SJSA1 (cell line): Measurements from ENCODE around the gene TTC16. TPM values are rescaled to one million over a fixed set of nuclear protein-coding genes. Genes with fewer than 3 reads are reported as not detected.
A peak's percentile ranks its signal among the peaks of the same experiment; 100 is the strongest.

Experiments used
- DNase-seq, 2 experiments: peaks; one replicate each; pipeline ENCODE4 v3.0.0-alpha.2; 2015 to 2020; ENCODE audit warnings: low spot score in 2 of 2, low read depth in 1 of 2
- H3K27ac ChIP-seq: fragments of 250-450 bp; sonication (Bioruptor Pico); 2 replicates; pipeline ENCODE4 v1.5.1; 2020; ENCODE audit warnings: mild to moderate bottlenecking, moderate library complexity
- H3K27me3 ChIP-seq: fragments of 250-450 bp; sonication (Bioruptor Pico); replicated peaks from 2 replicates; pipeline ENCODE4 v1.5.1; 2020; ENCODE audit warnings: mild to moderate bottlenecking, moderate library complexity
- H3K36me3 ChIP-seq: fragments of 250-450 bp; sonication (Bioruptor Pico); 2 replicates; pipeline ENCODE4 v1.5.1; 2020; ENCODE audit warnings: mild to moderate bottlenecking
- H3K4me1 ChIP-seq: fragments of 250-450 bp; sonication (Bioruptor Pico); replicated peaks from 2 replicates; pipeline ENCODE4 v1.6.1; 2021; ENCODE audit warnings: mild to moderate bottlenecking
- H3K4me3 ChIP-seq: fragments of 250-450 bp; sonication (Bioruptor Pico); 2 replicates; pipeline ENCODE4 v1.5.1; 2020; ENCODE audit warnings: mild to moderate bottlenecking
- H3K9me3 ChIP-seq: fragments of 250-450 bp; sonication (Bioruptor Pico); replicated peaks from 2 replicates; pipeline ENCODE4 v1.5.1; 2020; ENCODE audit warnings: mild to moderate bottlenecking
- total RNA-seq: library from RNA; depleted of rRNA; stranded (reverse); fragments of >200 nt; shearing (Covaris generic); gene quantifications from 2 replicates; pipeline ENCODE4 v1.2.3, GENCODE V29; 2014

Gene TTC16
- total RNA-seq, 1 experiment from 2014 or later, result not detected

DNA sequence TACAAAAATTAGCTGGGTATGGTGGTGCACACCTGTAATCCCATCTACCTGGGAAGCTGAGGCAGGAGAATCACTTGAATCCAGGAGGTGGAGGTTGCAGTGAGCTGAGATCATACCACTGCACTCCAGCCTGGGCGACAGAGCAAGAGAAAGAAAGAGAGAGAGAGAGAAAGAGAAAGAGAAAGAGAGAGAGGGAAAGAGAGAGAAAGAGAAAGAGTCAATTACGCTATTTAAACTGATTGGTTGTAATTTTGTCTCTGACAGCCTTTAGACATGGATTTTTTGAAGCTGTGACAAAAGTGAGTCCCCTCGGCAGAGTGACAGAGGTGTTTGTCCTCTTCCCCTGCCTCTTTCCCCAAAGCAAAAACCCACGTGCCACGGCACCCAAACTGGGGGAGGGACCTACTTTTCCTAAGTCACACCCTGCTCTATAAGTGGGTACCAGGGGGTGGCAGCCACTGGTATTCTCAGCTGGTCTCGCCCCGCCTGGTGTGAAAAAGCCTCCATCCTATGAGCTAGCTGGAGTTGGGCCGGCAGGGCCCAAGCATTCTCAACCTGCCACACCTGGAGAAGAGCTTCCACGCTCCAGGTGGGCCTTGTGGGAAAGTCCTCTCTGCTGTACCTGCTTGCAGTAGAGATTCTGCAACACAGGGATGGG, 12.5 kb upstream of the TTC16 start:
- no peak for DNase-seq
- Histone ChIP-seq H3K27me3 (no peaks in the 10 kb centered on the region), H3K4me3 (no peak overlapping the region), H3K4me1 (no peaks in the 10 kb centered on the region), H3K27ac (no peak overlapping the region), H3K36me3 (no peaks in the 10 kb centered on the region), H3K9me3 (no peaks in the 10 kb centered on the region)

DNA sequence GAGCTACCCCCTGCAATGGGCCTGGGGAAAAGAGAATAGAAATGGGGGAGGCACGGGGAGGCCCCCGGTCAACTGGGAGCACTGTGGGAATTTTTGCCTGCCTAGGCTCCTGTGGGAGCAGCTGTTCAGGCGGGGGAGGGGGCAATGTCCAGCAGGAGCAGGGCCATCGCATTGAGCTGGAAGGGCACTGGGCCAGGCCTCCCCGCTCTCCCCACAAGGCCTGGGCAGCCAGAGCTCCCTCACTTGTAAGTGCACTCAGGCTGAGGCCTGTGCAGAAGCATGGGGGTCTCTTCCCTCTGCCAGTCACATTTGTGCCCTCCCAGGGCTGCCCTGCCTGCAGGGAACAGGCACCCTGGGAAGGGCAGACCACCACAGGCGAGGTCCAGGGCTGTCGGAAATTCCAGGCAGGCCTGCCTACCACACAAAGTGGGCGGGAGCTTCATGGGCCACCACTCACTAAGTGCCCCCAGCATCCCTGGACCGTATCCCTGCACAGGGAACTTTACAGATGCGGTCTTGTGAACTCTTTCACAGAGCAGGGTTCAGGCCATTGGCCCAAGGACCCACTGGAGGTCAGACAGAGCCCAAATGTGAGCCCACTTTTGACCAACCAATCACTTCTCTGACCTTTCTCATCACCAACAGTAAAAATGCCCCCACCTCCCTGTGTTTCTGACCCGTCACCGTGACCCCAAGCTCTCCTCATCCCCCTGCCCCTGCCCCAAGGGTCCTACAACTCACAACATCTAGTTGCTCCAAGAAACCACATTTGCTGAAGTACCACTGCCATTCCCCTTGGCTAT, 10.1 kb upstream of the TTC16 start:
- Histone ChIP-seq H3K4me1 (no peaks in the 10 kb centered on the region), H3K36me3 (no peaks in the 10 kb centered on the region), H3K27me3 (no peaks in the 10 kb centered on the region), H3K9me3 (no peaks in the 10 kb centered on the region), H3K27ac (no peak overlapping the region), H3K4me3 (no peak overlapping the region)
- no peak for DNase-seq

DNA sequence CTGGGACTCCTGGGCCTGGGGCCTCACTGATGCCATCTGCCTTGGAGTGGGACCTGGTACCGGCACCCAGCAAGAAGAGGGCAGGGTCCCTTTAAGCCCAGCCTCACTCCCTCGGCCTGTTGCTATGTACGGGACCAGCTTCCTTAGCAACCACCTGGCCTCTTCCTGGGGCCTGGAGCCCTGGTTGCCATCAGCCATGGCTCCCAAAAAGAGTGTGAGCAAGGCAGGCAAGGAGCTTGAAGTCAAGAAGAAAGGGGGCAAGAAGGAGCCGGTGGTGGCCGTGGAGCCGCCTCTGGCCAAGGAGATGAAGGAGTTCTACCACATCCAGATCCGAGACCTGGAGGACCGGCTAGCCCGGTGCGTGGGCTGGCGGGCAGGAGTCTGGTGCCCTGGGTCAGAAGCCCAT, 9.0 kb upstream of the TTC16 start, which contains the start of gene CFAP157:
TSS of gene CFAP157 (plus strand) at position 153 of the 406 bp plus-strand sequence. CDS start at position 197, 44 bp downstream.
- no peak for DNase-seq
- H3K4me1 ChIP-seq, result no peaks in the 10 kb centered on the region
- H3K4me3 ChIP-seq, result no peak within 1 kb of the TSS
- no peak within 1 kb of the TSS for H3K27ac ChIP-seq
- H3K36me3 ChIP-seq, result no peaks in the 10 kb centered on the region
- no peaks in the 10 kb centered on the region for H3K27me3 ChIP-seq
- no peaks in the 10 kb centered on the region for H3K9me3 ChIP-seq

DNA sequence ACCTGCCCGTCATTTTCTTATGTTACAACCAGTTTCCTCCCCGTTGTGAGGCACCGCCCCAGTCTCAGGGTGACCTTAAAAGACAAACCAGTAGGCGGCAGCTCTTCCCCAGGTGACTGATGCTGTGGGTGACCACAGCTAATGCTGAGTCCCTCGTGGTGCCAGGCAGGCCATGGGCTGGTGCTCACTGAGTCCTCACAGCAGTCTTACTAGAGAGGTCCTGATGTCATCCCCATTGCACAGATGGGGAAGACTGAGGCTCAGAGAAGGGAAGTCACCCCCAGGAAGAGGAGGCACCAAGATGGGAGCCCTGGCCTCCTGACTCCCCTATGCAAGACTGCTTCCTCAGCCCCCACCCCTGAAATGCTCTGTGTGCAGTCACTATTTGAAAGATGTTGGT, 8.1 kb upstream of the TTC16 start:
- H3K9me3 ChIP-seq, result no peaks in the 10 kb centered on the region
- H3K27me3 ChIP-seq, result no peaks in the 10 kb centered on the region
- H3K4me1 ChIP-seq, result no peaks in the 10 kb centered on the region; the same call in 1 of the 2 replicates
- H3K4me3 ChIP-seq, result no peak overlapping the region
- DNase-seq, result no peak
- no peak overlapping the region for H3K27ac ChIP-seq
- no peaks in the 10 kb centered on the region for H3K36me3 ChIP-seq

DNA sequence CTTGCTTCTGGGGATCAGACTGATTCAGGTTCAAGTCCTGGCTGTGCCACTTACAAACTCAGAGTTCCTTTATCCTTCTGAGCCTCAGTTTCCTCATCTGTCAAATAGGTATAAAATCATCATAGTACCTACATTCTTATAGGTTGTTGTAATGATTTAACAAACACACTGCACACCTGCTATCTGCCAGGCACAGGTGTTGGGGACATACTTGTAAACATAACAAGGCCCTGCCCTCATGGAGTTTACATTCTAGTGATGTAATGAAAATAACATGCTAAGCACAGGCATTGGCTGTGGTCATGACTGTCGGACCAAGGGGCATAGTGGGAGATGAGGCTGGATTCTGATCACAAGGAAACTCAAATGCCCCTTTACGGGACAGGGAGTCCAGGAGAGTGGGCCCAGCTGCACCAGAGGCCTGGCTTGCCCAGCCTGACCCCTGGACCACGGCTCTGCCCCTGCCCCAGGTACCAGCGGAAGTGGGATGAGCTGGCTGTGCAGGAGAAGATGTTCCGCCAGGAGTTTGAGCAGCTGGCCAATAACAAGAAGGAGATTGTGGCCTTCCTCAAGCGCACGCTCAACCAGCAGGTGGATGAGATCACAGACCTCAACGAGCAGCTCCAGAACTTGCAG, 6.8 kb upstream of the TTC16 start:
- H3K36me3 ChIP-seq, result peaks cover 5% of the 10 kb centered on the region; the same call in 1 of the 2 replicates
- DNase-seq, result no peak

DNA sequence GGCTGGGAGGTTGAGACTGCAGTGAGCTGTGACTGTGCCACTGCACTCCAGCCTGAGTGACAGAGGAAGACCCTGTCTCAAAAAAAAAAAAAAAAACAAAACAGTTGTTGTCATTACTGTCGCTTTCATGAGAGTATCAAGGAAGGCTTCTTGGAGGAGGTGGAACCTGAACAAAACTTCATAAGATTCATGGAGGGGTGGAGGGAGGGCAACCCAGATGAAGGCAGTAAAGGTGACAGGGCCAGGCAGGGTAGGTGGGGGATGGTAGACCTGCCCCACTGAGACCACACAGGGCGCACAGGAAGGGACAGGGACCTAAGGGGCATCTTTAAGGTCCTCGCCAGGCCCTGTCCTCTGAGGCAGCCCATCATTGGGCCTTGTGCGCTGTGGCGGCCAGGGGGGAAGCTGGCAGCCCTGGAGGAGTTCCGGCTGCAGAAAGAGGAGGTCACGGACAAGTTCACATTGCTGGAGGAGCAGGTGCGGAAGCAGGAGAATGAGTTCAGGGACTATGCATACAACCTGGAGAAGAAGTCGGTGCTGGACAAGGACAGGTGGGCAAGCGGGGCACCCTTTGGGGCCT, 5.6 kb upstream of the TTC16 start:
- Histone ChIP-seq H3K9me3 (no peaks in the 10 kb centered on the region), H3K36me3 (peaks cover 7% of the 10 kb centered on the region; the same call in 1 of the 2 replicates), H3K27me3 (no peaks in the 10 kb centered on the region), H3K4me1 (peaks cover 6% of the 10 kb centered on the region), H3K4me3 (no peak overlapping the region), H3K27ac (no peak overlapping the region)
- DNase-seq, result no peak

More for the DNA sequence above, 6.8 kb upstream of the TTC16 start:
- Histone ChIP-seq H3K27me3 (no peaks in the 10 kb centered on the region), H3K4me3 (no peak overlapping the region), H3K4me1 (peaks cover under 1% of the 10 kb centered on the region; the same call in 1 of the 2 replicates), H3K9me3 (no peaks in the 10 kb centered on the region), H3K27ac (no peak overlapping the region)

- H3K36me3 ChIP-seq, result peaks cover 7% of the 10 kb centered on the region; the same call in 1 of the 2 replicates
- DNase-seq, result no peak
- peaks cover 11% of the 10 kb centered on the region for H3K4me1 ChIP-seq
Observed at GRCh38 chr9:127711226-127711701, 4.6 kb upstream of the TTC16 start.

GRCh38 chr9:127711831-127712274, 4.0 kb upstream of the TTC16 start:
- Histone ChIP-seq H3K9me3 (no peaks in the 10 kb centered on the region), H3K27ac (no peak overlapping the region), H3K4me3 (no peak overlapping the region), H3K27me3 (no peaks in the 10 kb centered on the region), H3K36me3 (peaks cover 7% of the 10 kb centered on the region; the same call in 1 of the 2 replicates), H3K4me1 (peaks cover 11% of the 10 kb centered on the region)
- DNase-seq, result no peak

More at GRCh38 chr9:127711226-127711701, 4.6 kb upstream of the TTC16 start:
- Histone ChIP-seq H3K9me3 (no peaks in the 10 kb centered on the region), H3K4me3 (no peak overlapping the region), H3K27ac (no peak overlapping the region), H3K27me3 (no peaks in the 10 kb centered on the region)

DNA sequence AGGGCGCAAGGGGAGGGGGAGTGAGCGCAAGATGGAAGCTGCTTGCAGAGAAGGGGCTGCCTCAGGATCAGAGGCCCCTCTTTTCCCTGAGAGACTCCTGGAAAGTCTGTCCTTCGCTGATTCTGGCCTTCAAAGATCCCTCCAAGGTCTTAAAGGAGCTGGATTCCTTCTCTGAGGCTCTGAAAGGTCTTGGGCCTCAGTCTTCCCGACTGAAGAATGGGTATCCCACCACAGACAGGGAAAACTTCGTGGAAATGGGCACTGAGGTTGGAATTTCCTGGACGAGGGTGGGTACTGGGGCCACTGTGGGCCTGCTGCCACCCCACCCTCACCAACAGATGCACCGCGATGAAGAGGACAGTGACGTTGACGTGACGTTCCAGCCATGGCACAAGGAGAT, 3.5 kb upstream of the TTC16 start:
- Histone ChIP-seq H3K27ac (no peak overlapping the region), H3K27me3 (no peaks in the 10 kb centered on the region), H3K4me1 (peaks cover 11% of the 10 kb centered on the region), H3K36me3 (peaks cover 7% of the 10 kb centered on the region; the same call in 1 of the 2 replicates), H3K4me3 (no peak overlapping the region), H3K9me3 (no peaks in the 10 kb centered on the region)
- no peak for DNase-seq

DNA sequence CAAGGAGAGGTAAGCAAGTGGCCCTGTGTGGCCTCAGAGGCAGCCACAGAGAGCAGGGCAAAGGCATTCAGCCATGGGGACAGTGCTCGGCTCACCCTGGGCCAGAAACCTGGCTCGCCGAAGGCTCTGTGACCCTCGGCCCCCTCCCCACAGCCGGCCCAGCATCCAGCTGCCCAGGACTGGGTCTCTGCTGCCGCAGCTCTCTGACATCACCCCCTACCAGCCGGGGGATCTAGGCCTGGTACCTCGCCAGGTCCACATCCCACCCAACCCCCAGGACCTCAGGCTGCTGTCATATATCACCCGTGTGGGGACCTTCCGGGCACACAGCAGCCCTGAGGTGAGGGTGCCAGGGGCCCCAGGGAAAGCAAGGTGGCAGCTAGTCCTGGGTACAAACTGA, 3.0 kb upstream of the TTC16 start:
- Histone ChIP-seq H3K27me3 (no peaks in the 10 kb centered on the region), H3K4me3 (no peak overlapping the region), H3K4me1 (peaks cover 11% of the 10 kb centered on the region), H3K27ac (no peak overlapping the region), H3K36me3 (peaks cover 7% of the 10 kb centered on the region; the same call in 1 of the 2 replicates), H3K9me3 (no peaks in the 10 kb centered on the region)
- no peak for DNase-seq

DNA sequence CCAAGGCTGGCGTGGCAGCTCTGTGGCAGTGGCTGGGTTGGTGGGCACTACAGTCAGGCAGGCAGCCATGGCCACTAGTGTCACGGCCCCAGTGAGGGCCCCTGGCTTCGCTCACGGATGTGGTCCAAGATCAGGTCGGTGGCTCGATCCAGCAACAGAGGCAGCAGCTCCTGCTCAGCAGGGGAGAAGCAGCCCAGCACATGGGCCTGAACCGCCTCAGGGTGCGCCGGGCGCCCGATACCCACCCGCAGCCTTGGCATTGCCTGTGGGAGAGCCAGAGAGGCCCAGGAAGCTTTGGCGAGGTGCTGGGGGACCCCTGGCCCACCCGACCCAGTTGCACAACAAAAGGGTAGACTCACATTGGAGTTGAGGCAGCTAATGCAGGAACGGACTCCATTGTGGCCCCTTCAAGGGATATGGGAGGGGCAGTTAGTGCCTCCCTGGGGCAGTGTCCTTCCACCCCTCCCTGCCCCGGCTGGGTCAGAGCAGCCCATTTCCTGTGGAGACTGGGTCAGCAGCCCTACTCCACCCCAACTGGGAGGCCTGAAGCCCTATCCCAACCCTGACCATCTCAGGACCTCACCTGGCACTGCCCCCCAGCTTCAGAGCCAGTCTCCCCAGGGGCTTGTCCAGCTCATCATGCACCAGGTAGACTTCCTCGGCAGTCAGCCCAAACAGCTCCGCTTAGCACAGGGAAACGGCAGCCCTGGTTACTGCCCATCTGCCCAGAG, 1.7 kb upstream of the TTC16 start:
- H3K27ac ChIP-seq, result no peak overlapping the region
- H3K36me3 ChIP-seq, result peaks cover 7% of the 10 kb centered on the region; the same call in 1 of the 2 replicates
- no peaks in the 10 kb centered on the region for H3K9me3 ChIP-seq
- DNase-seq, result no peak
- no peaks in the 10 kb centered on the region for H3K27me3 ChIP-seq
- H3K4me1 ChIP-seq, result peaks cover 11% of the 10 kb centered on the region
- H3K4me3 ChIP-seq, result peak overlapping the region; percentile 52

GRCh38 chr9:127714951-127715469, 869 bp upstream of the TTC16 start:
- no peak for DNase-seq
- H3K9me3 ChIP-seq, result no peaks in the 10 kb centered on the region
- H3K4me1 ChIP-seq, result peaks cover 12% of the 10 kb centered on the region
- H3K27ac ChIP-seq, result peak overlapping the region; percentile 54
- H3K27me3 ChIP-seq, result no peaks in the 10 kb centered on the region
- H3K4me3 ChIP-seq, result peak overlapping the region; percentile 52
- peaks cover 7% of the 10 kb centered on the region; the same call in 1 of the 2 replicates for H3K36me3 ChIP-seq
